DOHH2 (cell line): Measurements from ENCODE around the gene ADCY5.

Experiments
- EZH2phosphoT487 ChIP-seq: fragments of 200-600 bp; sonication (generic); IDR thresholded peaks from 2 replicates; pipeline ENCODE4 v1.6.1; 2017; ENCODE audit warnings: borderline replicate concordance, mild to moderate bottlenecking, antibody characterized with exemption, low read length, moderate library complexity, mixed read lengths
- TF ChIP-seq, protein P1 (sequence below): fragments of 200-600 bp; sonication (generic); IDR thresholded peaks from one replicate; pipeline ENCODE4 v1.5.1; 2014; ENCODE audit warnings: antibody characterized with exemption, mild to moderate bottlenecking, low read depth, low read length; ENCODE audit not compliant: poor library complexity, severe bottlenecking

DNA sequence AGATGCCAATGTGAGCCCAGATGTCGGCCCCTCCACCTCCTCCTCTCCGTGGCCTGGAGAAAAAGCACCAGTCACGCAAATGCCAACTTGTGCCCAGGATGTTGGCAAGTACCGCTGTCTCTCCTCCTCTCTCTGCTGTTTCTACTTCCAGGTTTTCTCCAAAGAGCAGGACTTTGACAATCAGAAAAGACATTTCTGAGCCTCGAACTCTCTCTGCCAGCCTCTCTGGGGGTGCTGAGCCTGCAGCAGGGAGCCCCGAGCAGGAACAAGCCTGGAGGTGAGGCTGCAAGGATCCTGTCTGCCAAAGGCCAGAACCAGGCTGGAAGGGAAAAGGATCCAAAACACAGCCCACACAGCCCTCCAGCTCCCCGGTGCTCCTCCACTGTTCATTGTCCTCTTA, 157.5 kb downstream of the ADCY5 start:
- TF ChIP-seq, protein P1, sequence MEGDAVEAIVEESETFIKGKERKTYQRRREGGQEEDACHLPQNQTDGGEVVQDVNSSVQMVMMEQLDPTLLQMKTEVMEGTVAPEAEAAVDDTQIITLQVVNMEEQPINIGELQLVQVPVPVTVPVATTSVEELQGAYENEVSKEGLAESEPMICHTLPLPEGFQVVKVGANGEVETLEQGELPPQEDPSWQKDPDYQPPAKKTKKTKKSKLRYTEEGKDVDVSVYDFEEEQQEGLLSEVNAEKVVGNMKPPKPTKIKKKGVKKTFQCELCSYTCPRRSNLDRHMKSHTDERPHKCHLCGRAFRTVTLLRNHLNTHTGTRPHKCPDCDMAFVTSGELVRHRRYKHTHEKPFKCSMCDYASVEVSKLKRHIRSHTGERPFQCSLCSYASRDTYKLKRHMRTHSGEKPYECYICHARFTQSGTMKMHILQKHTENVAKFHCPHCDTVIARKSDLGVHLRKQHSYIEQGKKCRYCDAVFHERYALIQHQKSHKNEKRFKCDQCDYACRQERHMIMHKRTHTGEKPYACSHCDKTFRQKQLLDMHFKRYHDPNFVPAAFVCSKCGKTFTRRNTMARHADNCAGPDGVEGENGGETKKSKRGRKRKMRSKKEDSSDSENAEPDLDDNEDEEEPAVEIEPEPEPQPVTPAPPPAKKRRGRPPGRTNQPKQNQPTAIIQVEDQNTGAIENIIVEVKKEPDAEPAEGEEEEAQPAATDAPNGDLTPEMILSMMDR, result no peak
- TF ChIP-seq EZH2phosphoT487, result no peak
